GM23338 (cell line): Measurements from ENCODE around the gene SLC25A26. TPM values are rescaled to one million over a fixed set of nuclear protein-coding genes. Genes with fewer than 3 reads are reported as not detected.

Source experiments
- ATAC-seq: fragments of 200-7000 bp; cut with Tn5 transposase; 3 replicates; pipeline ENCODE4 v1.9.1; 2020
- DNase-seq: peaks from one replicate; pipeline ENCODE4 v3.0.0-alpha.2; 2015; ENCODE audit warnings: low spot score
- H2AFZ ChIP-seq: fragments of 200-600 bp; sonication (generic); 2 replicates; pipeline ENCODE4 v1.8.0; 2016; ENCODE audit warnings: antibody characterized with exemption, mild to moderate bottlenecking, moderate library complexity
- H3F3A ChIP-seq: fragments of 200-600 bp; sonication (generic); replicated peaks from 2 replicates; pipeline ENCODE4 v1.8.0; 2017; ENCODE audit warnings: antibody characterized with exemption, mixed run types, low read depth
- H3K27ac ChIP-seq: fragments of 200-600 bp; sonication (generic); 2 replicates; pipeline ENCODE4 v1.6.1; 2016; ENCODE audit warnings: low read depth
- H3K27me3 ChIP-seq: fragments of 200-600 bp; sonication (generic); 2 replicates; pipeline ENCODE4 v1.8.0; 2016; ENCODE audit warnings: mild to moderate bottlenecking, mixed run types, moderate library complexity; ENCODE audit not compliant: insufficient read depth
- H3K36me3 ChIP-seq: fragments of 200-600 bp; sonication (generic); 2 replicates; pipeline ENCODE4 v1.8.0; 2016; ENCODE audit warnings: mild to moderate bottlenecking; ENCODE audit not compliant: insufficient read depth
- H3K4me1 ChIP-seq: fragments of 200-600 bp; sonication (generic); 2 replicates; pipeline ENCODE4 v1.8.0; 2016; ENCODE audit warnings: mild to moderate bottlenecking, moderate library complexity; ENCODE audit not compliant: insufficient read depth
- H3K4me2 ChIP-seq: fragments of 200-600 bp; sonication (generic); 2 replicates; pipeline ENCODE4 v1.7.1; 2017; ENCODE audit warnings: mixed run types
- H3K4me3 ChIP-seq: fragments of 200-600 bp; sonication (generic); 2 replicates; pipeline ENCODE4 v1.6.1; 2016; ENCODE audit warnings: mixed run types
- H3K79me2 ChIP-seq: fragments of 200-600 bp; sonication (generic); replicated peaks from 2 replicates; pipeline ENCODE4 v1.8.0; 2017; ENCODE audit warnings: mild to moderate bottlenecking; ENCODE audit not compliant: insufficient read depth
- H3K9me2 ChIP-seq: fragments of 200-600 bp; sonication (generic); 2 replicates; pipeline ENCODE4 v1.8.0; 2017; ENCODE audit not compliant: insufficient read depth
- H4K20me1 ChIP-seq: fragments of 200-600 bp; sonication (generic); replicated peaks from 2 replicates; pipeline ENCODE4 v1.8.0; 2017; ENCODE audit warnings: mild to moderate bottlenecking; ENCODE audit not compliant: insufficient read depth
- H3K27ac Mint-ChIP-seq: 2 replicates; pipeline ENCODE4 v1.8.0; 2020; ENCODE audit warnings: inconsistent platforms, mild to moderate bottlenecking, moderate library complexity, mixed read lengths
- H3K27me3 Mint-ChIP-seq: 3 replicates; pipeline ENCODE4 v1.8.0; 2022; ENCODE audit warnings: low read depth, mild to moderate bottlenecking, moderate library complexity, mixed read lengths, inconsistent platforms; ENCODE audit not compliant: insufficient read depth, poor library complexity
- H3K36me3 Mint-ChIP-seq: 3 replicates; pipeline ENCODE4 v1.8.0; 2021; ENCODE audit warnings: low read depth, mild to moderate bottlenecking, inconsistent platforms, moderate library complexity, mixed read lengths
- H3K4me1 Mint-ChIP-seq: 3 replicates; pipeline ENCODE4 v1.8.0; 2020; ENCODE audit warnings: mild to moderate bottlenecking, inconsistent platforms, mixed read lengths
- H3K4me3 Mint-ChIP-seq: 3 replicates; pipeline ENCODE4 v1.8.0; 2021; ENCODE audit warnings: moderate library complexity, mild to moderate bottlenecking, inconsistent platforms, mixed read lengths
- H3K9me3 Mint-ChIP-seq: 3 replicates; pipeline ENCODE4 v1.8.0; 2020; ENCODE audit warnings: moderate library complexity, mild to moderate bottlenecking, inconsistent platforms, mixed read lengths
- CREB1 ChIP-seq: fragments of 250-450 bp; sonication (Bioruptor Pico); IDR thresholded peaks from 2 replicates; pipeline ENCODE4 v1.5.0; 2020; ENCODE audit warnings: low read depth, mild to moderate bottlenecking, moderate library complexity
- ZNF331 ChIP-seq: fragments of 250-450 bp; sonication (Bioruptor Pico); IDR thresholded peaks from 2 replicates; pipeline ENCODE4 v1.5.0; 2020; ENCODE audit warnings: low read depth, mild to moderate bottlenecking, moderate library complexity
- ZNF462 ChIP-seq: fragments of 250-450 bp; sonication (Bioruptor Pico); IDR thresholded peaks from 2 replicates; pipeline ENCODE4 v1.5.0; 2020; ENCODE audit warnings: mild to moderate bottlenecking, moderate library complexity
- polyA plus RNA-seq: library from polyadenylated mRNA; unstranded; fragments of >200 nt; fragmentation: Nextera tagmentation; extraction: Ambion mirVana; gene quantifications from 2 replicates; pipeline ENCODE4 v1.2.1, GENCODE V29; 2016
- total RNA-seq: library from RNA; depleted of rRNA; stranded (reverse); fragments of >200 nt; shearing (Covaris generic); gene quantifications from 2 replicates; pipeline ENCODE4 v1.2.3, GENCODE V29; 2014
- TF ChIP-seq, protein P1 (sequence below): IDR thresholded peaks from 2 replicates; pipeline ENCODE4 v1.6.1; 2016; ENCODE audit warnings: antibody characterized with exemption

Gene SLC25A26
- total and polyA plus RNA-seq, 2 experiments from 2014 or later = 24.8 to 40.2 TPM

DNA sequence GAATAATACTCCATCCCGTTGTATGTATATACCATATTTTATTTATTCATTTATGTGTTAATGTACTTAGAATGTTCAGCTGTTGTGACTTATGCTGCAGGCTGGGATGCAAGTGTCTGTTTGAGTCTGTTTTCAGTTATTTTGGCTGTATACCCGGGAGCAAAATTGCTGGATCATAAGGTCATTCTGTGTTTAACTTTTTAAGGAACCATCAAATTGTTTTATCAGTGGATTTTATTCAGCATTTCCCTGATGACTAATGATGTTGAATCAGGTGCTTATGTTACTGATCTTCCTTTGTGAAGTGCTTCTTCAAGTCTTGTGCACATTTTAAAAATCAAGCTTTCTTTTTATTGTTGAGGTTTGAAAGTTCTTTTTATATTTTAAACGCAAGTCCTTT, 118.1 kb downstream of the SLC25A26 start:
- Histone ChIP-seq H3K4me1 (peaks cover 20% of the 10 kb centered on the region), H2AFZ (no peak overlapping the region), H3K36me3 (no peaks in the 10 kb centered on the region), H3K27ac (no peak overlapping the region), H3K9me2 (no peaks in the 10 kb centered on the region), H3K4me2 (no peak overlapping the region), H4K20me1 (no peaks in the 10 kb centered on the region), H3K27me3 (no peaks in the 10 kb centered on the region), H3K79me2 (no peaks in the 10 kb centered on the region; the same call in 1 of the 2 replicates), H3F3A (no peaks in the 10 kb centered on the region), H3K4me3 (no peak overlapping the region)
- peaks cover 21% of the 10 kb centered on the region for H3K4me1 Mint-ChIP-seq
- peaks cover 3% of the 10 kb centered on the region for H3K27me3 Mint-ChIP-seq
- no peaks in the 10 kb centered on the region for H3K9me3 Mint-ChIP-seq
- TF ChIP-seq ZNF331 (CRISPR knock-in tag) (no peak), CREB1 (CRISPR knock-in tag) (no peak), ZNF462 (CRISPR knock-in tag) (no peak)
- TF ChIP-seq, protein P1, sequence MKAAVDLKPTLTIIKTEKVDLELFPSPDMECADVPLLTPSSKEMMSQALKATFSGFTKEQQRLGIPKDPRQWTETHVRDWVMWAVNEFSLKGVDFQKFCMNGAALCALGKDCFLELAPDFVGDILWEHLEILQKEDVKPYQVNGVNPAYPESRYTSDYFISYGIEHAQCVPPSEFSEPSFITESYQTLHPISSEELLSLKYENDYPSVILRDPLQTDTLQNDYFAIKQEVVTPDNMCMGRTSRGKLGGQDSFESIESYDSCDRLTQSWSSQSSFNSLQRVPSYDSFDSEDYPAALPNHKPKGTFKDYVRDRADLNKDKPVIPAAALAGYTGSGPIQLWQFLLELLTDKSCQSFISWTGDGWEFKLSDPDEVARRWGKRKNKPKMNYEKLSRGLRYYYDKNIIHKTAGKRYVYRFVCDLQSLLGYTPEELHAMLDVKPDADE = no peak
- H3K27ac Mint-ChIP-seq = no peak overlapping the region
- H3K4me3 Mint-ChIP-seq = no peak overlapping the region
- DNase-seq = no peak
- no peak for ATAC-seq
- no peaks in the 10 kb centered on the region for H3K36me3 Mint-ChIP-seq
